Stimulated activated effector memory CD8-positive, alpha-beta T cell treated with anti-CD3 and anti-CD28 coated beads, Interleukin-12 subunit alpha, Interleukin-12 subunit beta, amount 100 ng/mL, for 72 hours (primary cell): ENCODE data around the gene PFKM.
"Not testable (repeated sequence)": the region's sequence is repeated elsewhere in the genome, so short reads cannot be mapped to it uniquely, and the experiment has no call there.

ENCODE experiments used
- ATAC-seq: fragments of 150-1000 bp; cut with Tn5 transposase; 2 replicates; pipeline ENCODE4 v1.10.0; 2021
- DNase-seq, 2 donors: peaks; one replicate each; pipeline ENCODE4 v3.0.0; 2021 to 2022; ENCODE audit warnings: low spot score in 2 of 2
- H3K27ac Mint-ChIP-seq: one replicate; pipeline ENCODE4 v1.8.0; 2022; ENCODE audit warnings: mild to moderate bottlenecking, mixed read lengths
- H3K36me3 Mint-ChIP-seq: one replicate; pipeline ENCODE4 v1.8.0; 2022; ENCODE audit warnings: mild to moderate bottlenecking, mixed read lengths
- H3K4me1 Mint-ChIP-seq: one replicate; pipeline ENCODE4 v1.8.0; 2022; ENCODE audit warnings: mixed read lengths
- H3K4me3 Mint-ChIP-seq: one replicate; pipeline ENCODE4 v1.8.0; 2022; ENCODE audit warnings: mild to moderate bottlenecking, mixed read lengths
- H3K9me3 Mint-ChIP-seq: one replicate; pipeline ENCODE4 v1.8.0; 2022; ENCODE audit warnings: mixed read lengths

The PFKM gene

GRCh38 chr12:48126953-48127630 lies 7.9 kb downstream of the PFKM start:
- peak overlapping the region; percentile 18 for H3K27ac Mint-ChIP-seq
- H3K4me1 Mint-ChIP-seq, result no peaks in the 10 kb centered on the region
- no peak overlapping the region for H3K4me3 Mint-ChIP-seq
- DNase-seq (no peak), ATAC-seq (no peak)
- peaks cover 19% of the 10 kb centered on the region for H3K36me3 Mint-ChIP-seq
- no peaks in the 10 kb centered on the region for H3K9me3 Mint-ChIP-seq

- DNase-seq (no peak), ATAC-seq (no peak)
- Mint-ChIP-seq H3K4me1 (no peaks in the 10 kb centered on the region), H3K27ac (no peak overlapping the region), H3K4me3 (no peak overlapping the region), H3K9me3 (no peaks in the 10 kb centered on the region), H3K36me3 (peaks cover 12% of the 10 kb centered on the region)
Measured at GRCh38 chr12:48128800-48129199, 9.6 kb downstream of the PFKM start.

GRCh38 chr12:48129376-48129775 lies 10.2 kb downstream of the PFKM start:
- H3K27ac Mint-ChIP-seq, result no peak overlapping the region
- ATAC-seq (no peak), DNase-seq (no peak)
- H3K36me3 Mint-ChIP-seq, result peaks cover 12% of the 10 kb centered on the region
- H3K4me3 Mint-ChIP-seq, result no peak overlapping the region
- no peaks in the 10 kb centered on the region for H3K4me1 Mint-ChIP-seq
- no peaks in the 10 kb centered on the region for H3K9me3 Mint-ChIP-seq

- H3K36me3 Mint-ChIP-seq, result peaks cover 16% of the 10 kb centered on the region
- H3K4me1 Mint-ChIP-seq, result no peaks in the 10 kb centered on the region
Measured at GRCh38 chr12:48131517-48131916, 12.4 kb downstream of the PFKM start.

GRCh38 chr12:48132826-48133225 lies 13.7 kb downstream of the PFKM start:
- Mint-ChIP-seq H3K4me1 (no peaks in the 10 kb centered on the region), H3K4me3 (no peak overlapping the region), H3K27ac (no peak overlapping the region), H3K9me3 (no peaks in the 10 kb centered on the region), H3K36me3 (peaks cover 16% of the 10 kb centered on the region)
- no peak for ATAC-seq
- DNase-seq, result no peak

More at GRCh38 chr12:48131517-48131916, 12.4 kb downstream of the PFKM start:
- Mint-ChIP-seq H3K27ac (no peak overlapping the region), H3K9me3 (no peaks in the 10 kb centered on the region), H3K4me3 (no peak overlapping the region)
- DNase-seq, result no peak
- ATAC-seq, result no peak

- no peak overlapping the region for H3K4me3 Mint-ChIP-seq
- peaks cover 21% of the 10 kb centered on the region for H3K36me3 Mint-ChIP-seq
- H3K27ac Mint-ChIP-seq, result no peak overlapping the region
- H3K4me1 Mint-ChIP-seq, result no peaks in the 10 kb centered on the region
- no peaks in the 10 kb centered on the region for H3K9me3 Mint-ChIP-seq
- ATAC-seq (no peak), DNase-seq (no peak)
Measured at GRCh38 chr12:48135027-48135426, 15.9 kb downstream of the PFKM start.

GRCh38 chr12:48142818-48143674 lies 23.9 kb downstream of the PFKM start:
- H3K36me3 Mint-ChIP-seq, result peaks cover 57% of the 10 kb centered on the region

GRCh38 chr12:48143898-48144297 lies 24.7 kb downstream of the PFKM start:
- ATAC-seq (no peak), DNase-seq (no peak)
- Mint-ChIP-seq H3K9me3 (no peaks in the 10 kb centered on the region), H3K36me3 (peaks cover 64% of the 10 kb centered on the region), H3K4me1 (no peaks in the 10 kb centered on the region), H3K4me3 (no peak overlapping the region), H3K27ac (no peak overlapping the region)

More at GRCh38 chr12:48142818-48143674, 23.9 kb downstream of the PFKM start:
- ATAC-seq (no peak), DNase-seq (no peak)
- H3K4me3 Mint-ChIP-seq, result no peak overlapping the region
- H3K9me3 Mint-ChIP-seq, result no peaks in the 10 kb centered on the region
- no peaks in the 10 kb centered on the region for H3K4me1 Mint-ChIP-seq
- no peak overlapping the region for H3K27ac Mint-ChIP-seq

- Mint-ChIP-seq H3K36me3 (peaks cover 80% of the 10 kb centered on the region), H3K9me3 (no peaks in the 10 kb centered on the region), H3K27ac (no peak overlapping the region), H3K4me1 (no peaks in the 10 kb centered on the region), H3K4me3 (no peak overlapping the region)
- no peak for ATAC-seq
- no peak for DNase-seq
Measured at GRCh38 chr12:48145981-48146380, 26.8 kb downstream of the PFKM start.

GRCh38 chr12:48151103-48151771 lies 32.1 kb downstream of the PFKM start:
- no peak overlapping the region for H3K27ac Mint-ChIP-seq
- no peaks in the 10 kb centered on the region for H3K9me3 Mint-ChIP-seq
- peaks cover 86% of the 10 kb centered on the region for H3K36me3 Mint-ChIP-seq
- peaks cover 15% of the 10 kb centered on the region for H3K4me1 Mint-ChIP-seq
- DNase-seq, result no peak
- peak; percentile 52 for ATAC-seq
- no peak overlapping the region for H3K4me3 Mint-ChIP-seq

GRCh38 chr12:48155786-48156185 lies 36.6 kb downstream of the PFKM start:
- not testable (repeated sequence) for H3K27ac Mint-ChIP-seq, H3K9me3 Mint-ChIP-seq, DNase-seq, ATAC-seq
- Mint-ChIP-seq H3K36me3 (peaks cover 55% of the 10 kb centered on the region), H3K4me1 (peaks cover 31% of the 10 kb centered on the region), H3K4me3 (peak overlapping the region; percentile 91)

- no peak for ATAC-seq
- peak overlapping the region; percentile 95 for H3K27ac Mint-ChIP-seq
- peak overlapping the region; percentile 91 for H3K4me3 Mint-ChIP-seq
- H3K36me3 Mint-ChIP-seq, result peaks cover 46% of the 10 kb centered on the region
- peaks cover 31% of the 10 kb centered on the region for H3K4me1 Mint-ChIP-seq
- DNase-seq, result no peak
- no peaks in the 10 kb centered on the region for H3K9me3 Mint-ChIP-seq
Measured at GRCh38 chr12:48156652-48157017, 37.5 kb downstream of the PFKM start.

- Mint-ChIP-seq H3K9me3 (no peaks in the 10 kb centered on the region), H3K4me1 (peaks cover 31% of the 10 kb centered on the region), H3K4me3 (peak within 1 kb of the TSS; percentile 91), H3K27ac (peak within 1 kb of the TSS; percentile 95), H3K36me3 (peaks cover 40% of the 10 kb centered on the region)
- DNase-seq (peak; percentile 93 to 100), ATAC-seq (peak; percentile 97)
Measured at GRCh38 chr12:48157018-48157888, 38.1 kb downstream of the PFKM start, which contains the start of gene ASB8. TSS of gene ASB8 (minus strand) at chr12:48157515. CDS start at chr12:48153496, 4,019 bp downstream.

- ATAC-seq (no peak), DNase-seq (no peak)
- H3K4me3 Mint-ChIP-seq, result peak overlapping the region; percentile 91
- H3K27ac Mint-ChIP-seq, result peak overlapping the region; percentile 95
- H3K4me1 Mint-ChIP-seq, result peaks cover 28% of the 10 kb centered on the region
- H3K9me3 Mint-ChIP-seq, result no peaks in the 10 kb centered on the region
- peaks cover 33% of the 10 kb centered on the region for H3K36me3 Mint-ChIP-seq
Measured at GRCh38 chr12:48157889-48158370, 38.8 kb downstream of the PFKM start.
